ENCODE data around the gene TADA2A.

GRCh38 chr17:37483311-37484039, 76.8 kb downstream of the TADA2A start:
- TF ChIP-seq EZH2 (IDR thresholded peaks at IDR 0.05) (no peak), POLR2AphosphoS5 (IDR thresholded peaks at IDR 0.05; ENCODE audit: borderline replicate concordance, low read depth, low read length) (no peak)
